HG03159 (cell line): ENCODE measurements around the gene ZNF740.
"Not testable (repeated sequence)": the region's sequence is repeated elsewhere in the genome, so short reads cannot be mapped to it uniquely, and the experiment has no call there.

Experiments used
- ATAC-seq: cut with Tn5 transposase; IDR thresholded peaks from one replicate; pipeline ENCODE4 v1.9.1; 2021; ENCODE audit warnings: mild to moderate bottlenecking, moderate library complexity; ENCODE audit not compliant: unreplicated experiment

The ZNF740 gene

GRCh38 chr12:53180220-53180930 lies at the start of gene ZNF740, which contains the start of gene CSAD:
Gene ZNF740 (plus strand): TSS chr12:53180722. CDS start chr12:53181984, 1,262 bp downstream.
Gene CSAD (minus strand): TSS chr12:53180925. CDS start chr12:53173470, 7,455 bp downstream.
- ATAC-seq = peak; percentile 91

- no peak for ATAC-seq
Measured at GRCh38 chr12:53131844-53132243, 48.7 kb upstream of the ZNF740 start.

GRCh38 chr12:53133722-53134121 lies 46.8 kb upstream of the ZNF740 start:
- ATAC-seq = no peak

GRCh38 chr12:53143355-53143754 lies 37.2 kb upstream of the ZNF740 start:
- no peak for ATAC-seq

GRCh38 chr12:53145383-53146260 lies 34.9 kb upstream of the ZNF740 start:
- no peak for ATAC-seq

GRCh38 chr12:53147181-53147580 lies 33.3 kb upstream of the ZNF740 start:
- no peak for ATAC-seq

GRCh38 chr12:53147653-53148052 lies 32.9 kb upstream of the ZNF740 start:
- no peak for ATAC-seq

- ATAC-seq = no peak
Measured at GRCh38 chr12:53151039-53151438, 29.5 kb upstream of the ZNF740 start.

- no peak for ATAC-seq
Measured at GRCh38 chr12:53152390-53152789, 28.1 kb upstream of the ZNF740 start.

GRCh38 chr12:53159195-53159839 lies 21.2 kb upstream of the ZNF740 start:
- ATAC-seq = peak; percentile 72

- no peak for ATAC-seq
Measured at GRCh38 chr12:53160000-53160399, 20.5 kb upstream of the ZNF740 start.

- no peak for ATAC-seq
Measured at GRCh38 chr12:53160673-53161072, 19.8 kb upstream of the ZNF740 start.

- ATAC-seq = no peak
Measured at GRCh38 chr12:53161119-53161911, 19.2 kb upstream of the ZNF740 start.

GRCh38 chr12:53163008-53163407 lies 17.5 kb upstream of the ZNF740 start:
- ATAC-seq = not testable (repeated sequence)

- ATAC-seq = no peak
Measured at GRCh38 chr12:53166837-53167236, 13.7 kb upstream of the ZNF740 start.

GRCh38 chr12:53169644-53170043 lies 10.9 kb upstream of the ZNF740 start:
- ATAC-seq = no peak

- no peak for ATAC-seq
Measured at GRCh38 chr12:53170215-53170614, 10.3 kb upstream of the ZNF740 start.

GRCh38 chr12:53170876-53171724 lies 9.4 kb upstream of the ZNF740 start:
- no peak for ATAC-seq

- no peak for ATAC-seq
Measured at GRCh38 chr12:53171725-53172329, 8.7 kb upstream of the ZNF740 start.
